Adrenal gland (tissue), 12 donors: ENCODE measurements around the gene ZNF135. TPM values are rescaled to one million over a fixed set of nuclear protein-coding genes. Genes with fewer than 3 reads are reported as not detected.

Experiments
- DNase-seq, 7 donors: peaks; one replicate each; pipeline ENCODE4 v3.0.0-alpha.2; 2019 to 2020
- H3K27ac ChIP-seq, 5 donors: fragments of 200-600 bp; sonication (generic) in 4 of 5; 1 replicate in 3 of 5; 2 replicates in 2 of 5; pipeline versions ENCODE4 v1.5.1 to v1.8.0; 2016 to 2020; ENCODE audit warnings: mild to moderate bottlenecking in 1 of 5
- H3K27me3 ChIP-seq: fragments of 200-600 bp; 2 replicates; pipeline ENCODE4 v1.8.0; 2021
- H3K36me3 ChIP-seq, 2 donors: fragments of 200-600 bp; replicated peaks in 1 of 2; 1 replicate in 1 of 2; 2 replicates in 1 of 2; pipeline versions ENCODE4 v1.5.1 to v1.8.0; 2018 to 2022
- H3K4me1 ChIP-seq, 2 donors: fragments of 200-600 bp; replicated peaks in 1 of 2; 1 replicate in 1 of 2; 2 replicates in 1 of 2; pipeline versions ENCODE4 v1.5.1 to v1.8.0; 2018 to 2021
- H3K4me3 ChIP-seq, 4 donors: fragments of 200-600 bp; sonication (generic) in 3 of 4; one replicate each; pipeline ENCODE4 v1.5.1; 2016 to 2018
- H3K9me3 ChIP-seq, 3 donors: fragments of 200-600 bp; sonication (generic) in 1 of 3; replicated peaks in 1 of 3; 1 replicate in 2 of 3; 2 replicates in 1 of 3; pipeline versions ENCODE4 v1.5.1 to v1.8.0; 2016 to 2021
- CTCF ChIP-seq, 6 experiments: fragments of 450-650 bp in 4 of 6; fragments of 200-600 bp in 2 of 6; sonication (generic) in 1 of 6; IDR thresholded peaks; 1 replicate in 5 of 6; 2 replicates in 1 of 6; pipeline versions ENCODE4 v1.5.1 to v1.8.0; 2016 to 2021; ENCODE audit warnings: antibody characterized with exemption in 6 of 6, mild to moderate bottlenecking in 2 of 6, moderate library complexity in 1 of 6
- POLR2A ChIP-seq, 2 donors: fragments of 450-650 bp; IDR thresholded peaks; one replicate each; pipeline ENCODE4 v1.6.1; 2017; ENCODE audit warnings: antibody characterized with exemption in 2 of 2, mild to moderate bottlenecking in 2 of 2, moderate library complexity in 1 of 2
- WGBS, 4 donors: extraction: QIAGEN DNeasy Blood & Tissue Kit in 2 of 4; methylation state at CpG; one replicate each; pipeline versions ENCODE4 v1.1.5 to v1.1.7; 2013 to 2017; 5-methylcytosine and 5-hydroxymethylcytosine counted together
- intact Hi-C, 2 donors: fragments of 100-400 bp; cut with DNase I; formaldehyde crosslinking; loops; one replicate each; pipeline versions ENCODE4 v1.14.1 to v1.15.0; 2022 to 2023
- polyA plus RNA-seq, 3 donors: library from polyadenylated mRNA; stranded (reverse); fragments of 200-250 nt in 2 of 3; fragments of 350-450 nt in 1 of 3; fragmentation: Illumina TruSeq in 1 of 3; extraction: RNeasy Lipid Tissue Mini Kit (QIAGEN cat#74804) in 1 of 3; gene quantifications; one replicate each; pipeline ENCODE4 v1.2.3, GENCODE V29; 2013 to 2014
- total RNA-seq, 9 donors: library from RNA; depleted of rRNA in 4 of 9; stranded (reverse); fragments of >200 nt in 4 of 9; fragments of 120-200 nt in 1 of 9; fragmentation: NEBNext Ultra II Directional in 1 of 9; extraction: Animal tissue kit (Norgen Biotek cat#: 25700) in 1 of 9; gene quantifications; one replicate each; pipeline versions ENCODE4 v1.1.0 to v1.2.4, GENCODE V29; 2013 to 2023
- donor health status: healthy with polysubstance abuse.
- donor health status: Bipolar disorder and iron deficiency.
- donor health status: DM: yes; HTN: yes; CAD: no.
- donor health status: DM: no; HTN: no; CAD: no.
- donor health status: DM: no; HTN: no; CAD: no.
- donor health status: DM: yes; HTN: yes; CAD: no.

Gene ZNF135
- total and polyA plus RNA-seq, 12 donors: 1.2 to 15.1 (median 4.5) TPM

- 36 to 44% (median 41%) methylated on average over 7 to 8 of the region's 8 CpGs for WGBS, 4 donors
- H3K4me1 ChIP-seq: peaks cover 4 to 9% of the 10 kb centered on the region in 2 donors
- DNase-seq: no peak
- peak overlapping the region in 2 of 5 donors; percentile 40 to 91 for H3K27ac ChIP-seq
- H3K27me3 ChIP-seq: no peaks in the 10 kb centered on the region
- no peak for TF ChIP-seq CTCF (IDR thresholded peaks at IDR 0.05)
- TF ChIP-seq POLR2A (IDR thresholded peaks at IDR 0.05): no peak
- H3K36me3 ChIP-seq: no peaks in the 10 kb centered on the region
- H3K4me3 ChIP-seq: peak overlapping the region in 2 of 4 donors; percentile 76 to 96
- H3K9me3 ChIP-seq: peaks cover 0 to 10% (median 0%) of the 10 kb centered on the region in 3 donors
- intact Hi-C loops: no loop called here
Observed at GRCh38 chr19:58097349-58097748, 38.3 kb downstream of the ZNF135 start.

- no peaks in the 10 kb centered on the region for H3K36me3 ChIP-seq
- H3K27me3 ChIP-seq: no peaks in the 10 kb centered on the region
- no peak for TF ChIP-seq CTCF (IDR thresholded peaks at IDR 0.05)
- peak; percentile 41 to 52 for TF ChIP-seq POLR2A (IDR thresholded peaks at IDR 0.05)
- intact Hi-C loops: no loop called here
- WGBS, 4 donors: 1 to 3% (median 1%) methylated on average over 16 to 67 of the region's 67 CpGs
- H3K4me3 ChIP-seq: peak within 1 kb of the TSS; percentile 40 to 96 (median 71)
- H3K9me3 ChIP-seq: peaks cover 0 to 13% (median 0%) of the 10 kb centered on the region in 3 donors
- peaks cover 4 to 9% of the 10 kb centered on the region in 2 donors for H3K4me1 ChIP-seq
- peak; percentile 95 to 99 (median 97) for DNase-seq
- peak within 1 kb of the TSS in 4 of 5 donors; percentile 66 to 92 (median 81) for H3K27ac ChIP-seq
Observed at GRCh38 chr19:58097781-58098681, 38.9 kb downstream of the ZNF135 start, which contains the start of gene ZSCAN18. TSS of gene ZSCAN18 (minus strand) at chr19:58098231. CDS start at chr19:58090267, 7,964 bp downstream.

DNA sequence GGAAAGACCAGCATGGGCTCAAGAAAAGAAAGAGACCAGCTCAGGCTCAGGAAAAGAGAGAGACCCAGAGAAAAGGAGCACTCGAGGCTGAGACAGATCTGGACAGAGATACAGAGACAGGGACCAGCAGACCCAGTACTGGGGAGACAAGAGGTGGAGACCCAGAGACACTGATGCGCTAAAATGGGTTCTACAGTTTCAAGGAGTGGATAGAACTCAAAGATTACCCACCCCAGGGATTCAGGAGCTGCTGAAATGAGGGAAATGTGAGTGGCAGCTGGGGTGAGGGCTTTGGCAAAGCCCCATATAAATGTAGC is 39.6 kb downstream of the ZNF135 start:
- Histone ChIP-seq H3K4me1 (peaks cover 4 to 9% of the 10 kb centered on the region in 2 donors), H3K27me3 (no peaks in the 10 kb centered on the region), H3K36me3 (no peaks in the 10 kb centered on the region), H3K9me3 (peaks cover 0 to 18% (median 0%) of the 10 kb centered on the region in 3 donors), H3K27ac (peak overlapping the region in 4 of 5 donors; percentile 60 to 92 (median 68)), H3K4me3 (peak overlapping the region in 2 of 4 donors; percentile 76 to 96)
- no peak for DNase-seq
- TF ChIP-seq CTCF (IDR thresholded peaks at IDR 0.05): no peak
- TF ChIP-seq POLR2A (IDR thresholded peaks at IDR 0.05): no peak
- intact Hi-C loops: no loop called here
- WGBS, 4 donors: 6 to 20% (median 15%) methylated on average over 2 of the region's 2 CpGs

- Histone ChIP-seq H3K4me1 (no peaks in the 10 kb centered on the region), H3K27ac (no peak overlapping the region), H3K36me3 (no peaks in the 10 kb centered on the region), H3K9me3 (peaks cover 0 to 80% (median 10%) of the 10 kb centered on the region in 3 donors), H3K27me3 (no peaks in the 10 kb centered on the region), H3K4me3 (peak overlapping the region in 1 of 4 donors; percentile 11)
- WGBS, 4 donors: 80 to 90% (median 83%) methylated on average over 7 of the region's 7 CpGs
- no peak for DNase-seq
- TF ChIP-seq CTCF (IDR thresholded peaks at IDR 0.05) (no peak), POLR2A (IDR thresholded peaks at IDR 0.05) (no peak)
- intact Hi-C loops: no loop called here
Observed at GRCh38 chr19:58107778-58108545, 48.9 kb downstream of the ZNF135 start.
